ENCODE measurements around the gene PRPF4.

The PRPF4 gene

GRCh38 chr9:113254991-113255390 is 20.5 kb upstream of the PRPF4 start:
- DNase-seq (ENCODE audit: low spot score in 2 of 2) = no peak
- no peak overlapping the region for H3K27ac Mint-ChIP-seq
- no peaks in the 10 kb centered on the region for H3K9me3 Mint-ChIP-seq
- no peaks in the 10 kb centered on the region for H3K4me1 Mint-ChIP-seq
- ATAC-seq = no peak
- H3K4me3 Mint-ChIP-seq = no peak overlapping the region
- peaks cover 39% of the 10 kb centered on the region for H3K36me3 Mint-ChIP-seq

DNA sequence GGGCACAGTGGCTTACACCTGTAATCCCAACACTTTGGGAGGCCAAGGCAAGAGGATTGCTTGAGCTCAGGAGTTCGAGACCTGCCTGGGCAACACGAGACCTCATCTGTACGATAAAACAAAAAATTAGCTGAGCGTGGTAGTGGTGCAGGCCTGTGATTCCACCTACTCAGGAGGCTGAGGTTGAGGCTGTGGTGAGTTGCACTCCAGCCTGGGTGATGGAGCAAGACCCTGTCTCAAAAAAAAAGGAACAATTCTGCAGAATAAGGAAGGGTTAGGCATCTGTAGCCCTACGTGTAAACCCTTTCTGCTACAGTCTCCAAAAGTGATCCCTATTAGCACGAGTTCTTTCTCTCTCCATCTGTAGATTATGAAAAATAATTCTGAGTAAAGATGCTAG is 20.0 kb upstream of the PRPF4 start:
- Mint-ChIP-seq H3K36me3 (peaks cover 44% of the 10 kb centered on the region), H3K4me1 (no peaks in the 10 kb centered on the region), H3K4me3 (no peak overlapping the region), H3K9me3 (no peaks in the 10 kb centered on the region), H3K27ac (no peak overlapping the region)
- ATAC-seq (no peak), DNase-seq (ENCODE audit: low spot score in 2 of 2) (no peak)

- ATAC-seq (no peak), DNase-seq (ENCODE audit: low spot score in 2 of 2) (no peak)
- no peaks in the 10 kb centered on the region for H3K9me3 Mint-ChIP-seq
- no peak overlapping the region for H3K27ac Mint-ChIP-seq
- H3K36me3 Mint-ChIP-seq = peaks cover 54% of the 10 kb centered on the region
- H3K4me1 Mint-ChIP-seq = no peaks in the 10 kb centered on the region
- H3K4me3 Mint-ChIP-seq = no peak overlapping the region
Measured at GRCh38 chr9:113257863-113258262, 17.6 kb upstream of the PRPF4 start.

DNA sequence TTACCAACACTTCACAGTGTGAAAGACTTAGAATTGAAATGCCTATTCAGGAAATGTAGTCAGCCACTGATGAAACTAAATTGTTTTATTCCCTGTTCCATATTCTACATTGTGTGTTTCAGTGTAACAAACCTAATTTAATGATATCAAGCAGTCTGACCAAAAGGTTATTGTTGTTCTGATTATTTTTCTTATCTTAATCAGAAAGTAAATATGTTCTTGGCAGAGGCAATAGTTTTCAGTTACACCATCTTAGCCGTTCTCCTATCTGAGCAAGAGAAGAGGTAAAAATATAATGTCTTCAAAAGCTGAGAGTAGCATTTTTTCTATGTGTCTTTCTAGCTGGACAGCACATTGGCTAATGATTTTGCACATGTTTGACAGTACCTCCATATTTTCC is 17.2 kb upstream of the PRPF4 start:
- ATAC-seq (no peak), DNase-seq (ENCODE audit: low spot score in 2 of 2) (no peak)
- Mint-ChIP-seq H3K9me3 (no peaks in the 10 kb centered on the region), H3K27ac (no peak overlapping the region), H3K4me3 (no peak overlapping the region), H3K4me1 (no peaks in the 10 kb centered on the region), H3K36me3 (peaks cover 54% of the 10 kb centered on the region)

DNA sequence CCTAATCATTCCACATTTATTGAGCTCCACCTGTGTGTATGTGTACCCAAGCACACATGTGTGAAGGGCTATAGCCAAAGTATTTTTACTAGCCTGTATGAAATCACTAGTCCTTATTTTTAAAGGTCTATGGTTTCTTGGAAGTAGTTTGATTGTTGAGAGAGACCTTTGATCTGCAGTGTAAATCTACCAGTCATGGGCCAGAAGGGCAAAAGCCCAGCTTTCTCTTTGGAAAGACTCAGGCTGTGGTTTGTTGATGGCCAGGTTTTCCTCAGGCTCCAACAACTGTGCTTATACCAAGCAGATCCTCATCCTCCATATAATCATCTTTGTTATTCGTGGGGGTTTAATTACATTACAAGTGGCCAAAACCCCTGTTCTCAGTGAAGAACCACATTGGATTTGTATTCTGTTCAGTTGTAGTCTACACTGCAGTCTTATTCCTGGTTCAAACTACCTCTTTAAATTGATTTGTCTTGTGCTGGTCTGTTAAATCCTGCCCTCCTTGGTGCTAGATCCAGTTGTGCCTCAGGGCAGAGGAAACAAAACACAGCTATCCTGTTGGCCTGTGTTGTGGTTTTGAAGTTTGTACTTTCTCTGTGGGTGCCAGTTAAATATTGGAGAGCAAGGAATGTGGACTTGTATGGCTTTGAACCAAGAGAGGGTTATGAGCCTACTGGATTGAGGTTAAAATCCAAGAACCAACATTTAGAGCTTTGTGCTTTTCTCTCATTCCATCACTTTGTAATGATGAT is 13.4 kb upstream of the PRPF4 start:
- Mint-ChIP-seq H3K36me3 (peaks cover 72% of the 10 kb centered on the region), H3K4me3 (no peak overlapping the region), H3K27ac (no peak overlapping the region), H3K4me1 (no peaks in the 10 kb centered on the region), H3K9me3 (no peaks in the 10 kb centered on the region)
- no peak for DNase-seq (ENCODE audit: low spot score in 2 of 2)
- ATAC-seq = no peak

DNA sequence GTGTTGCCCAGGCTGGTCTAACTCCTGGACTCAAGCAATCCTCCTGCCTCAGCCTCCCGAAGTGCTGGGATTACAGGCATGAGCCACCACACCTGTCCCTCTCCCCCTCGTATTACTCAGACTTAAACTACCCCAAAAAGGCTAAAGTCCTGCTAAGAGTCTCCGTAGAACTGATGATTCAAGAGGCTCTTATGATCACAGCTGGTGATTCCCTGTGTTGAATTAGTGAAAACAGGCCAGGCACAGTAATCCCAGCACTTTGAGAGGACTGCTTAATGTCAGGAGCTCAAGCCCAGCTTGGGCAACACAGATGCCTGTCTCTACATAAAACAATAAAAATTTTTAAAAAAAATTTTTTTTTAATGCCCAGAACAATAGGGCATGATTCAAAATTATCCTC is 9.3 kb upstream of the PRPF4 start:
- Mint-ChIP-seq H3K9me3 (no peaks in the 10 kb centered on the region), H3K4me1 (peaks cover 12% of the 10 kb centered on the region), H3K36me3 (peaks cover 72% of the 10 kb centered on the region), H3K4me3 (no peak overlapping the region), H3K27ac (no peak overlapping the region)
- DNase-seq (ENCODE audit: low spot score in 2 of 2) (no peak), ATAC-seq (no peak)

DNA sequence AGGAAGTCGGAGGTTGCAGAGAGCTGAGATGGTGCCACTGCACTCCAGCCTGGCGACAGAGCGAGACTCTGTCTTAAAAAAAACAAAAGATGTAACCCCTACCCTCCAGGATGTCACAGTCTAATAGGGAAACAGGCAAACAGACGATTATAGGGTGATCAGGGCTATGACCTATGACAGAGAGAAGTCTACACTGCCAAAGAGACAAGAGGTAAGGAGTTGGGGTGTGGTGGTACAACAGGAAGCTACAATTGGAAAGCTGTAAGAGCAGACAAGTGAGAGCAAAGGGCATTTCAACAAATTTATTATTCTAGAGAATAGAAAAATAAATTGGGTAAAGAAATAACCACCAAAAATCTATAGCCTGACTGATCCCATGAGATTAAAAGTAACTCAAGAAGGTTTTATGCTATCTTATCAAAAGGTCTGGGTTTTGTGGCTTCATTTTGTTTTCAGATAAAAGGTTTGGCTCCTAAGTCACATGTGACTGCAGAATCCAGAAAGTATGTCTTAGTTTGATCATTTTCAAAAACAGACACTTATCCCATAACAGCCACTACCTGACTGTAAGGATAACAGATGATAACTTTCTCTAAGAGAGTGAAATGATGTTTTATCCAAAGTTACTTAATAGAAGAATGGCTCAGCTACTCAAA is 7.4 kb upstream of the PRPF4 start:
- Mint-ChIP-seq H3K27ac (peak overlapping the region; percentile 69), H3K4me3 (no peak overlapping the region), H3K4me1 (peaks cover 12% of the 10 kb centered on the region), H3K9me3 (no peaks in the 10 kb centered on the region), H3K36me3 (peaks cover 89% of the 10 kb centered on the region)
- no peak for ATAC-seq
- DNase-seq (ENCODE audit: low spot score in 2 of 2) = no peak

- Mint-ChIP-seq H3K27ac (peak overlapping the region; percentile 21), H3K4me1 (peaks cover 16% of the 10 kb centered on the region), H3K9me3 (no peaks in the 10 kb centered on the region), H3K4me3 (no peak overlapping the region), H3K36me3 (peaks cover 92% of the 10 kb centered on the region)
- ATAC-seq = peak; percentile 87
- DNase-seq (ENCODE audit: low spot score in 2 of 2) = no peak
Measured at GRCh38 chr9:113269355-113269754, 6.1 kb upstream of the PRPF4 start.

DNA sequence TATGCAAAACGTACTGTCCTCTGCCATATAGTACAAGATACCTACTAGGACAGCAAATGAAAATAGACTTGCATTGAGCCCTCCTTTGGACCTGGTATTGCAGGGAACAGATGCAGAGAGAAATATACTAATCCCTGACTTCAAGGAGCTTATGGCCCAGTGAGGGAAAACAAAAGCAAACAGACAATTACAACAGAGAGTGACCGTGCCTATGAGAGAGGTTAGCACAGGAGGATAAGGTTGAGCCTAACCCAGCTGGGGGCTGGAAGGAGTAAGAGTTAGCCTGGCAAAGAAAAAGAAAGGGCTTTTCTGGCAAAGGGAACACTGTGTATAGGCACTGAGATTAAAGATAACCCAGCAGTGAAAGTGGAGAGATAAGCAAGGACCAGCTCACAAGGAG is 5.6 kb upstream of the PRPF4 start:
- H3K36me3 Mint-ChIP-seq = peaks cover 87% of the 10 kb centered on the region
- no peak overlapping the region for H3K4me3 Mint-ChIP-seq
- ATAC-seq (no peak), DNase-seq (ENCODE audit: low spot score in 2 of 2) (no peak)
- peak overlapping the region; percentile 21 for H3K27ac Mint-ChIP-seq
- peaks cover 18% of the 10 kb centered on the region for H3K4me1 Mint-ChIP-seq
- H3K9me3 Mint-ChIP-seq = no peaks in the 10 kb centered on the region

DNA sequence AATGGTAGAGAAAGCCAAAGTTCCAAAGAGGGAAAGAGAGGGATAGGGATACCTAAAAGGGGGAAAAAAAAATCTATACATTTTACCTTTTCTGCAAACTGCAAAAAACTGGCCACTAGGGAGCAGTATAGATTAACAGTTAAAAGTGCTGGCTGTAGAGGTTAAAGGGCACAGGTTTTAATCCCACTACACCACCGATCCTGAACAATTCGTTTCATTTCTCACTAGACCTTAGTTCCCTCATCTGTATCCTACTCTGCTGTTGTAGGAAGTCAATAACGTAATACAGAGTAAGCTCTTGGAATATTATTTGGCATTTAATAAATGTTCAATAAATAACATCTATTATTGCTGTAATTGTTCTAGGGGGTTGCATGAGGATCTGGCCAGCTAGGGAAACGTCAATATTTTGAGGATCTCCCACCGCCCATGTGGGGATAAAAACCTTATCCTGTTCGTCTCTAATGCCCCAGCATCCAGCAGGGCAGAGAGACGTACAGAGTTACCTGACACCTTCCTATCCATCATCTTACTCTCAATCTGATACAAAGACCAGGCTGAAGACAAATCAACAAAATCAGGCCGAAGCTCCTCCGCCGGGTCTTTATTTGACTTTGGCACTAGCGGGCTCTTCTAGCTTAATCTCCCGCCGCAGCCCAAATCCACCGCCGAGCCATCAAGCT is 843 bp upstream of the PRPF4 start:
- peak; percentile 20 for ATAC-seq
- Mint-ChIP-seq H3K9me3 (no peaks in the 10 kb centered on the region), H3K27ac (no peak overlapping the region), H3K4me1 (peaks cover 22% of the 10 kb centered on the region), H3K4me3 (no peak overlapping the region), H3K36me3 (peaks cover 40% of the 10 kb centered on the region)
- no peak for DNase-seq (ENCODE audit: low spot score in 2 of 2)

DNA sequence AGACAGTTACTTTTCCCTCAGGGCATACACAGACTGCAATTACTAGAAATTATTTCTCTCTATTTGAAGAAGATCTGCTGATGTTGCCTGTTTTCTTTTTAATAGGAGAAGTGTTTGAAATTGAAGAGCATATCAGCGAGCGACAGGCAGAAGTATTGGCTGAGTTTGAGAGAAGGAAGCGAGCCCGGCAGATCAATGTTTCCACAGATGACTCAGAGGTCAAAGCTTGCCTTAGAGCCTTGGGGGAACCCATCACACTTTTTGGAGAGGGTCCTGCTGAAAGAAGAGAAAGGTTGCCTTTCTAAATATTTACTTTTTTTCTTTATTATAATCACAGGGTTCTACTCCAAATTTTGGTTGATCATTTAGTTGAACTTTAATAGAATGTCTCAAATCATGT is 3.4 kb downstream of the PRPF4 start:
- H3K27ac Mint-ChIP-seq = no peak overlapping the region
- H3K36me3 Mint-ChIP-seq = no peaks in the 10 kb centered on the region
- no peak for ATAC-seq
- DNase-seq (ENCODE audit: low spot score in 2 of 2) = no peak
- peaks cover 33% of the 10 kb centered on the region for H3K4me1 Mint-ChIP-seq
- H3K9me3 Mint-ChIP-seq = no peaks in the 10 kb centered on the region
- no peak overlapping the region for H3K4me3 Mint-ChIP-seq

GRCh38 chr9:113281356-113281755 is 5.9 kb downstream of the PRPF4 start:
- no peaks in the 10 kb centered on the region for H3K9me3 Mint-ChIP-seq
- H3K27ac Mint-ChIP-seq = peak overlapping the region; percentile 56
- DNase-seq (ENCODE audit: low spot score in 2 of 2) = no peak
- ATAC-seq = no peak
- no peaks in the 10 kb centered on the region for H3K36me3 Mint-ChIP-seq
- H3K4me1 Mint-ChIP-seq = peaks cover 27% of the 10 kb centered on the region
- H3K4me3 Mint-ChIP-seq = no peak overlapping the region

- ATAC-seq = no peak
- H3K27ac Mint-ChIP-seq = no peak overlapping the region
Measured at GRCh38 chr9:113289091-113289490, 13.6 kb downstream of the PRPF4 start.

GRCh38 chr9:113290052-113290607 is 14.7 kb downstream of the PRPF4 start:
- Mint-ChIP-seq H3K4me3 (no peak overlapping the region), H3K36me3 (no peaks in the 10 kb centered on the region), H3K27ac (no peak overlapping the region), H3K9me3 (no peaks in the 10 kb centered on the region), H3K4me1 (no peaks in the 10 kb centered on the region)
- DNase-seq (ENCODE audit: low spot score in 2 of 2) (no peak), ATAC-seq (no peak)

More at GRCh38 chr9:113289091-113289490, 13.6 kb downstream of the PRPF4 start:
- Mint-ChIP-seq H3K36me3 (no peaks in the 10 kb centered on the region), H3K4me1 (no peaks in the 10 kb centered on the region), H3K9me3 (no peaks in the 10 kb centered on the region), H3K4me3 (no peak overlapping the region)
- DNase-seq (ENCODE audit: low spot score in 2 of 2) = no peak

DNA sequence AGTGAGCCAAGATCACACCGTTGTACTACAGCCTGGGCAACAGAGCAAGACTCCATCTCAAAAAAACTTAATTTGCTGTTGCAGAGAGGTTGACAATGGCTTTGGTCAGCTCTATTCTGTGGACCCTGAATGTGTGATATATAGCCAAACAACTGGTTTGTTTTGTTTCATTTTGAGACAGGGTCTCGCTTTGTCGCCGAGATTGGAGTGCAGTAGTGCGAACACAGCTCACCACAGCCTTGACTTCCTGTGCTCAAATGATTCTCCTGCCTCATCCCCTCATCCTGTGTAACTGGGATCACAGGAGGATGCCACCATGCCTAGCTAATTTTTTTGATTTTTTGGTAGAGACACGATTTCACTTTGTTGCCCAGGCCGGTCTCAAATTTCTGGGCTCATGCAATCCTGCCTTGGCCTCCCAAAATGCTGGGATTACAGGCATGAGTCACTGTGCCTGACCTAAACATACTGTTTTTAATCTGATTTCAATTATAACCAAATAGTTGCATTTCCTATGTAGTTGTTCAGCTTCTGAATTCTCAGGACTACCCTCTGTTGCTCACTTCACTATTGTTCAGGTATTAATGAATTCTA is 17.9 kb downstream of the PRPF4 start:
- H3K4me3 Mint-ChIP-seq = no peak overlapping the region
- H3K4me1 Mint-ChIP-seq = no peaks in the 10 kb centered on the region
- no peaks in the 10 kb centered on the region for H3K36me3 Mint-ChIP-seq
- peak overlapping the region; percentile 52 for H3K27ac Mint-ChIP-seq
- H3K9me3 Mint-ChIP-seq = no peaks in the 10 kb centered on the region
- no peak for DNase-seq (ENCODE audit: low spot score in 2 of 2)
- ATAC-seq = peak; percentile 56
